ENCODE measurements around the gene NXPH3. TPM values are rescaled to one million over a fixed set of nuclear protein-coding genes. Genes with fewer than 3 reads are reported as not detected.

NXPH3 gene
- polyA plus RNA-seq, 1 of the 3 experiments (the other 2 are of a cell fraction), result 0.30 TPM

GRCh38 chr17:49595328-49595727 lies 19.7 kb downstream of the NXPH3 start:
- POLR2A ChIA-PET, result no interaction called here
- no peak overlapping the region for H3K4me2 ChIP-seq

GRCh38 chr17:49595980-49596379 lies 20.3 kb downstream of the NXPH3 start:
- POLR2A ChIA-PET, result interaction anchor here (0.6 kb wide), 1 partner anchor 66 kb away, joined by 3 read pairs; no protein-coding TSS in a partner anchor
- no peak for DNase-seq
- CTCF ChIA-PET, result interaction anchor here (0.6 to 48.9 kb wide), 6 partner anchors 21 to 98 kb away, joined by 3 to 2107 read pairs (median 11); partner anchors contain the start of genes NXPH3, SLC35B1 and SPOP
- TF ChIP-seq, protein P1, sequence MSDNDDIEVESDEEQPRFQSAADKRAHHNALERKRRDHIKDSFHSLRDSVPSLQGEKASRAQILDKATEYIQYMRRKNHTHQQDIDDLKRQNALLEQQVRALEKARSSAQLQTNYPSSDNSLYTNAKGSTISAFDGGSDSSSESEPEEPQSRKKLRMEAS (IDR thresholded peaks at IDR 0.05; ENCODE audit: low read depth), result no peak
- TF ChIP-seq REST (IDR thresholded peaks at IDR 0.05; ENCODE audit: low read depth, low read length) (no peak), SIN3A (IDR thresholded peaks at IDR 0.05; ENCODE audit: borderline replicate concordance, low read depth, low read length) (no peak), EP300 (IDR thresholded peaks at IDR 0.05; ENCODE audit: borderline replicate concordance in 1 of 2, low read depth in 1 of 2, low read length in 1 of 2) (no peak), RFX5 (IDR thresholded peaks at IDR 0.05; ENCODE audit: low read length) (no peak), NRF1 (IDR thresholded peaks at IDR 0.05; ENCODE audit: low read depth, low read length) (no peak), RAD21 (IDR thresholded peaks at IDR 0.05; ENCODE audit: low read length) (no peak), FOXM1 (IDR thresholded peaks at IDR 0.05; ENCODE audit: low read depth) (no peak), TEAD4 (IDR thresholded peaks at IDR 0.05; ENCODE audit: borderline replicate concordance, insufficient read depth) (no peak), FOXJ3 (CRISPR knock-in tag; IDR thresholded peaks at IDR 0.05) (no peak), TAF1 (IDR thresholded peaks at IDR 0.05; ENCODE audit: borderline replicate concordance, low read depth, low read length) (no peak), CHD2 (IDR thresholded peaks at IDR 0.05; ENCODE audit: low read length, partially characterized antibody) (no peak), RXRA (IDR thresholded peaks at IDR 0.05; ENCODE audit: borderline replicate concordance, low read depth) (no peak), TCF12 (IDR thresholded peaks at IDR 0.05) (no peak)
- TF ChIP-seq, protein P2, sequence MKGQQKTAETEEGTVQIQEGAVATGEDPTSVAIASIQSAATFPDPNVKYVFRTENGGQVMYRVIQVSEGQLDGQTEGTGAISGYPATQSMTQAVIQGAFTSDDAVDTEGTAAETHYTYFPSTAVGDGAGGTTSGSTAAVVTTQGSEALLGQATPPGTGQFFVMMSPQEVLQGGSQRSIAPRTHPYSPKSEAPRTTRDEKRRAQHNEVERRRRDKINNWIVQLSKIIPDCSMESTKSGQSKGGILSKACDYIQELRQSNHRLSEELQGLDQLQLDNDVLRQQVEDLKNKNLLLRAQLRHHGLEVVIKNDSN (IDR thresholded peaks at IDR 0.05; ENCODE audit: borderline replicate concordance, low read depth), result no peak
- TF ChIP-seq, protein P3, sequence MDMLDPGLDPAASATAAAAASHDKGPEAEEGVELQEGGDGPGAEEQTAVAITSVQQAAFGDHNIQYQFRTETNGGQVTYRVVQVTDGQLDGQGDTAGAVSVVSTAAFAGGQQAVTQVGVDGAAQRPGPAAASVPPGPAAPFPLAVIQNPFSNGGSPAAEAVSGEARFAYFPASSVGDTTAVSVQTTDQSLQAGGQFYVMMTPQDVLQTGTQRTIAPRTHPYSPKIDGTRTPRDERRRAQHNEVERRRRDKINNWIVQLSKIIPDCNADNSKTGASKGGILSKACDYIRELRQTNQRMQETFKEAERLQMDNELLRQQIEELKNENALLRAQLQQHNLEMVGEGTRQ (IDR thresholded peaks at IDR 0.05; ENCODE audit: borderline replicate concordance, low read depth, low read length), result no peak

More at GRCh38 chr17:49595328-49595727, 19.7 kb downstream of the NXPH3 start:
- Histone ChIP-seq H3F3A (replicated peaks; ENCODE audit: insufficient read depth) (peaks cover 3% of the 10 kb centered on the region), H3K36me3 (replicated peaks in 1 of 2; ENCODE audit: control insufficient read depth in 1 of 2, insufficient read depth in 2 of 2, low read length in 1 of 2) (peaks cover 50 to 72% of the 10 kb centered on the region in 2 experiments), H3K4me1 (ENCODE audit: control insufficient read depth in 1 of 2, insufficient read depth in 2 of 2, low read depth in 1 of 2, low read length in 1 of 2) (no peaks in the 10 kb centered on the region; a peak in 1 of 4 replicates), H3K27ac (ENCODE audit: low read depth in 2 of 2, low read length in 1 of 2) (no peak overlapping the region), H3K9me3 (no peaks in the 10 kb centered on the region), H3K27me3 (ENCODE audit: insufficient read depth) (no peaks in the 10 kb centered on the region), H4K20me1 (ENCODE audit: insufficient read depth) (no peaks in the 10 kb centered on the region), H3K79me2 (ENCODE audit: insufficient read depth) (no peaks in the 10 kb centered on the region), H3K9me2 (no peaks in the 10 kb centered on the region), H3K4me3 (ENCODE audit: low read depth in 2 of 2, low read length in 1 of 2) (no peak overlapping the region), H3K9ac (no peak overlapping the region), H2AFZ (ENCODE audit: low read depth) (no peak overlapping the region)
- DNase-seq, result no peak
- WGBS (ENCODE audit: low lambda C conversion rate), result 96% methylated on average over 4 of the region's 4 CpGs
- CTCF ChIA-PET, result interaction anchor here (1.0 to 48.9 kb wide), 4 partner anchors 18 to 98 kb away, joined by 3 to 2107 read pairs (median 6); partner anchors contain the start of genes SLC35B1 and SPOP
- TF ChIP-seq RXRA (IDR thresholded peaks at IDR 0.05; ENCODE audit: borderline replicate concordance, low read depth) (no peak), TAF1 (IDR thresholded peaks at IDR 0.05; ENCODE audit: borderline replicate concordance, low read depth, low read length) (no peak), JUND (IDR thresholded peaks at IDR 0.05) (no peak), MXI1 (IDR thresholded peaks at IDR 0.05; ENCODE audit: low read depth, low read length) (no peak), FOSL2 (IDR thresholded peaks at IDR 0.05; ENCODE audit: borderline replicate concordance, low read depth) (no peak), ELF1 (IDR thresholded peaks at IDR 0.05) (no peak), SMC3 (IDR thresholded peaks at IDR 0.05; ENCODE audit: low read depth, low read length) (no peak), CHD2 (IDR thresholded peaks at IDR 0.05; ENCODE audit: low read length, partially characterized antibody) (no peak)
- TF ChIP-seq, protein P1 (IDR thresholded peaks at IDR 0.05; ENCODE audit: low read depth), result no peak
- TF ChIP-seq, protein P3 (IDR thresholded peaks at IDR 0.05; ENCODE audit: borderline replicate concordance, low read depth, low read length), result no peak

More at GRCh38 chr17:49595980-49596379, 20.3 kb downstream of the NXPH3 start:
- Histone ChIP-seq H3K27me3 (ENCODE audit: insufficient read depth) (no peaks in the 10 kb centered on the region), H3K36me3 (replicated peaks in 1 of 2; ENCODE audit: control insufficient read depth in 1 of 2, insufficient read depth in 2 of 2, low read length in 1 of 2) (peaks cover 56 to 68% of the 10 kb centered on the region in 2 experiments), H3K4me2 (no peak overlapping the region), H3K9ac (no peak overlapping the region), H3K9me2 (no peaks in the 10 kb centered on the region), H2AFZ (ENCODE audit: low read depth) (no peak overlapping the region), H4K20me1 (ENCODE audit: insufficient read depth) (no peaks in the 10 kb centered on the region), H3K9me3 (no peaks in the 10 kb centered on the region), H3K27ac (ENCODE audit: low read depth in 2 of 2, low read length in 1 of 2) (no peak overlapping the region), H3K79me2 (ENCODE audit: insufficient read depth) (no peaks in the 10 kb centered on the region), H3F3A (replicated peaks; ENCODE audit: insufficient read depth) (peaks cover 3% of the 10 kb centered on the region), H3K4me1 (ENCODE audit: control insufficient read depth in 1 of 2, insufficient read depth in 2 of 2, low read depth in 1 of 2, low read length in 1 of 2) (no peaks in the 10 kb centered on the region; a peak in 1 of 4 replicates), H3K4me3 (ENCODE audit: low read depth in 2 of 2, low read length in 1 of 2) (no peak overlapping the region)
- WGBS (ENCODE audit: low lambda C conversion rate), result 97% methylated on average over 4 of the region's 4 CpGs

All from SK-N-SH (cell line).